Liver (tissue), 9 donors: ENCODE data around the gene MAPRE3. TPM values are rescaled to one million over a fixed set of nuclear protein-coding genes. Genes with fewer than 3 reads are reported as not detected.

ENCODE experiments used
- DNase-seq: peaks from one replicate; pipeline ENCODE4 v3.0.0-alpha.2; 2017; ENCODE audit warnings: low spot score
- H3K27ac ChIP-seq, 2 donors: one replicate each; pipeline ENCODE4 v1.7.0; 2013; ENCODE audit warnings: inconsistent platforms in 2 of 2, low read length in 2 of 2, control low read depth in 1 of 2, low read depth in 1 of 2, mild to moderate bottlenecking in 1 of 2
- H3K27me3 ChIP-seq, 4 donors: one replicate each; pipeline versions ENCODE4 v1.6.1 to v1.7.0; 2013; ENCODE audit warnings: low read length in 3 of 4, inconsistent platforms in 1 of 4, mild to moderate bottlenecking in 1 of 4, moderate library complexity in 1 of 4; ENCODE audit not compliant: control insufficient read depth in 4 of 4, insufficient read depth in 4 of 4
- H3K36me3 ChIP-seq, 4 donors: one replicate each; pipeline versions ENCODE4 v1.6.1 to v1.7.0; 2013; ENCODE audit warnings: low read length in 3 of 4, mild to moderate bottlenecking in 3 of 4, low read depth in 1 of 4, moderate library complexity in 1 of 4; ENCODE audit not compliant: control insufficient read depth in 4 of 4, insufficient read depth in 3 of 4
- H3K4me1 ChIP-seq, 4 donors: one replicate each; pipeline versions ENCODE4 v1.6.1 to v1.7.0; 2013; ENCODE audit warnings: low read length in 3 of 4, mild to moderate bottlenecking in 3 of 4, moderate library complexity in 1 of 4; ENCODE audit not compliant: control insufficient read depth in 4 of 4, insufficient read depth in 4 of 4
- H3K4me3 ChIP-seq, 3 donors: one replicate each; pipeline versions ENCODE4 v1.6.1 to v1.7.0; 2013; ENCODE audit warnings: low read length in 3 of 3, control low read depth in 1 of 3, low read depth in 1 of 3, mild to moderate bottlenecking in 1 of 3
- H3K9ac ChIP-seq, 2 donors: one replicate each; pipeline ENCODE4 v1.7.0; 2013; ENCODE audit warnings: low read length in 2 of 2, mild to moderate bottlenecking in 2 of 2, moderate library complexity in 2 of 2, control low read depth in 1 of 2, low read depth in 1 of 2
- H3K9me3 ChIP-seq, 4 donors: one replicate each; pipeline versions ENCODE4 v1.6.1 to v1.7.0; 2013; ENCODE audit warnings: low read length in 3 of 4; ENCODE audit not compliant: control insufficient read depth in 4 of 4
- CTCF ChIP-seq: fragments of 150-350 bp; IDR thresholded peaks from 2 replicates; pipeline ENCODE4 v1.5.1; 2017; ENCODE audit warnings: improper control_type of control experiment, low read depth, low read length; ENCODE audit not compliant: missing input control
- EGR1 ChIP-seq, 2 donors: IDR thresholded peaks; 2 replicates each; pipeline ENCODE4 v1.6.1; 2016 to 2018; ENCODE audit warnings: antibody characterized with exemption in 2 of 2, low read depth in 2 of 2
- FOXA2 ChIP-seq: IDR thresholded peaks from 2 replicates; pipeline ENCODE4 v1.6.1; 2016; ENCODE audit warnings: antibody characterized with exemption
- HNF4A ChIP-seq, 2 donors: conservative IDR thresholded peaks; 2 replicates each; pipeline ENCODE4 v1.6.1; 2016; ENCODE audit warnings: antibody characterized with exemption in 2 of 2, mild to moderate bottlenecking in 2 of 2
- MAX ChIP-seq: IDR thresholded peaks from 2 replicates; pipeline ENCODE4 v1.6.1; 2016; ENCODE audit warnings: antibody characterized with exemption
- NR2F2 ChIP-seq: IDR thresholded peaks from 2 replicates; pipeline ENCODE4 v1.6.1; 2016; ENCODE audit warnings: antibody characterized with exemption
- RAD21 ChIP-seq, 2 donors: IDR thresholded peaks; 2 replicates each; pipeline ENCODE4 v1.6.1; 2016; ENCODE audit warnings: antibody characterized with exemption in 2 of 2, mild to moderate bottlenecking in 2 of 2
- REST ChIP-seq: IDR thresholded peaks from 2 replicates; pipeline ENCODE4 v1.6.1; 2016; ENCODE audit warnings: antibody characterized with exemption, mild to moderate bottlenecking
- RXRA ChIP-seq, 2 donors: IDR thresholded peaks; 2 replicates each; pipeline ENCODE4 v1.6.1; 2017 to 2018; ENCODE audit warnings: antibody characterized with exemption in 2 of 2, mild to moderate bottlenecking in 1 of 2
- SP1 ChIP-seq: IDR thresholded peaks from 2 replicates; pipeline ENCODE4 v1.6.1; 2018; ENCODE audit warnings: antibody characterized with exemption, mild to moderate bottlenecking
- ZBTB33 ChIP-seq: IDR thresholded peaks from 2 replicates; pipeline ENCODE4 v1.6.1; 2016; ENCODE audit warnings: antibody characterized with exemption
- WGBS: extraction: QIAGEN DNeasy Blood & Tissue Kit; methylation state at CpG from one replicate; pipeline ENCODE4 v1.1.7; 2013; 5-methylcytosine and 5-hydroxymethylcytosine counted together
- polyA plus RNA-seq, 2 donors: library from polyadenylated mRNA; stranded (reverse) in 1 of 2; unstranded in 1 of 2; fragments of 200-250 nt in 1 of 2; fragments of >200 nt in 1 of 2; fragmentation: Nextera tagmentation in 1 of 2; extraction: Ambion mirVana in 1 of 2; gene quantifications; one replicate each; pipeline versions ENCODE4 v1.2.1 to v1.2.3, GENCODE V29; 2013 to 2015
- total RNA-seq, 2 donors: library from RNA; depleted of rRNA; stranded (reverse); fragments of >200 nt; gene quantifications; one replicate each; pipeline ENCODE4 v1.2.3, GENCODE V29; 2014
- donor health status: healthy.
- donor health status: healthy.
- donor health status: healthy.
- donor health status: healthy.
- donor health status: healthy.

The MAPRE3 gene
- total and polyA plus RNA-seq, 4 donors = 1.0 to 15.8 (median 9.8) TPM

GRCh38 chr2:26998323-26998722 is 27.9 kb downstream of the MAPRE3 start:
- H3K9me3 ChIP-seq = no peaks in the 10 kb centered on the region
- H3K4me3 ChIP-seq = no peak overlapping the region
- H3K36me3 ChIP-seq = no peaks in the 10 kb centered on the region
- H3K27me3 ChIP-seq = no peaks in the 10 kb centered on the region
- WGBS = 88% methylated on average over 1 of the region's 1 CpG
- no peak for DNase-seq
- no peak overlapping the region for H3K9ac ChIP-seq
- H3K4me1 ChIP-seq = peaks cover 0 to 2% (median 0%) of the 10 kb centered on the region in 4 donors
- no peak for TF ChIP-seq NR2F2
- no peak for TF ChIP-seq MAX
- TF ChIP-seq CTCF = no peak
- TF ChIP-seq HNF4A (conservative IDR thresholded peaks at IDR 0.05) = no peak
- no peak overlapping the region for H3K27ac ChIP-seq

GRCh38 chr2:27000228-27000627 is 29.8 kb downstream of the MAPRE3 start:
- Histone ChIP-seq H3K9me3 (no peaks in the 10 kb centered on the region), H3K9ac (no peak overlapping the region), H3K4me1 (peaks cover 0 to 2% (median 0%) of the 10 kb centered on the region in 4 donors), H3K36me3 (no peaks in the 10 kb centered on the region), H3K27me3 (no peaks in the 10 kb centered on the region), H3K27ac (no peak overlapping the region), H3K4me3 (no peak overlapping the region)
- DNase-seq = no peak
- TF ChIP-seq MAX (no peak), ZBTB33 (no peak), RAD21 (IDR thresholded peaks at IDR 0.05) (no peak), NR2F2 (no peak), SP1 (no peak), HNF4A (conservative IDR thresholded peaks at IDR 0.05) (no peak), EGR1 (IDR thresholded peaks at IDR 0.05; ENCODE audit: low read depth in 2 of 2) (no peak), FOXA2 (no peak), CTCF (no peak), RXRA (IDR thresholded peaks at IDR 0.05) (no peak), REST (no peak)
- WGBS = 84% methylated on average over 4 of the region's 4 CpGs
